Measurements from ENCODE around the gene PCGF3. TPM values are rescaled to one million over a fixed set of nuclear protein-coding genes. Genes with fewer than 3 reads are reported as not detected.

PCGF3 gene
- total and polyA plus RNA-seq, 10 of the 15 experiments (the other 5 are each of a cell fraction or from before 2014, with no cell fraction given) = 2.2 to 43.8 (median 15.9) TPM

DNA sequence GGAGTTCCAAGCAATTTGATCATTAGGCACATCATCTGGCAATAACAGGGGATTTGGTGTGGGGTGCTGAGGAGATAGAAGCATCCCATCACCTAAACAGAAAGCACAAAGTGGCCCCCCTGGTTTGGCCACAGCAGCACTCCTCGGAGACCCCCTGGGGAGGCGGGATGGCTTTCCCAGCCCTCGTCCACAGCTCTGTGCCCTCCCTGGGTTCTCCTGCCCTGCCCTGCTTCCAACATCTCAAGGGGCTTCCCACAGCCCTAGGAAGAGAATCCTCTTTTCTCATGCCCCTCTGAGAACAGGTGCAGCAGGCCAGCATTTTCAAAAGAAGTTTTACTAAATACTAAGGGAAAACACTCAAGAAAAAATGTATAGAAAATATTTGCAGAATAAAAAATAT lies 44.4 kb upstream of the PCGF3 start:
- Histone ChIP-seq H3K9ac (ENCODE audit: control insufficient read depth, insufficient read depth, low read length) (no peak overlapping the region), H3K79me2 (ENCODE audit: control insufficient read depth, insufficient read depth, low read length) (peaks cover 3% of the 10 kb centered on the region), H2AFZ (ENCODE audit: control insufficient read depth, low read depth, low read length) (no peak overlapping the region), H3K4me2 (ENCODE audit: control insufficient read depth, insufficient read depth) (no peak overlapping the region), H3K4me3 (no peak overlapping the region), H3K27ac (ENCODE audit: control insufficient read depth, insufficient read depth) (no peak overlapping the region), H3K36me3 (ENCODE audit: control insufficient read depth in 2 of 2, insufficient read depth in 2 of 2, low read length in 1 of 2) (no peaks in the 10 kb centered on the region), H3K4me1 (ENCODE audit: control insufficient read depth, insufficient read depth, low read length) (no peaks in the 10 kb centered on the region), H3K27me3 (replicated peaks in 1 of 2; ENCODE audit: control insufficient read depth in 2 of 2, insufficient read depth in 2 of 2, low read length in 1 of 2) (no peaks in the 10 kb centered on the region), H4K20me1 (ENCODE audit: control insufficient read depth, insufficient read depth) (no peaks in the 10 kb centered on the region), H3K9me3 (replicated peaks; ENCODE audit: control insufficient read depth, insufficient read depth, low read length) (no peaks in the 10 kb centered on the region; the same call in 2 of the 3 replicates)
- TF ChIP-seq, protein P1, sequence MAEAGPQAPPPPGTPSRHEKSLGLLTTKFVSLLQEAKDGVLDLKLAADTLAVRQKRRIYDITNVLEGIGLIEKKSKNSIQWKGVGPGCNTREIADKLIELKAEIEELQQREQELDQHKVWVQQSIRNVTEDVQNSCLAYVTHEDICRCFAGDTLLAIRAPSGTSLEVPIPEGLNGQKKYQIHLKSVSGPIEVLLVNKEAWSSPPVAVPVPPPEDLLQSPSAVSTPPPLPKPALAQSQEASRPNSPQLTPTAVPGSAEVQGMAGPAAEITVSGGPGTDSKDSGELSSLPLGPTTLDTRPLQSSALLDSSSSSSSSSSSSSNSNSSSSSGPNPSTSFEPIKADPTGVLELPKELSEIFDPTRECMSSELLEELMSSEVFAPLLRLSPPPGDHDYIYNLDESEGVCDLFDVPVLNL (IDR thresholded peaks at IDR 0.05; ENCODE audit: low read depth, low read length) = no peak
- no peak for TF ChIP-seq FOS (IDR thresholded peaks at IDR 0.05; ENCODE audit: borderline replicate concordance, extremely low read depth, insufficient read length)
- TF ChIP-seq SPI1 (IDR thresholded peaks at IDR 0.05; ENCODE audit: borderline replicate concordance, insufficient read depth, low read depth, low read length) = no peak
- TF ChIP-seq SUPT20H (IDR thresholded peaks at IDR 0.05; ENCODE audit: borderline replicate concordance, control insufficient read depth, low read depth, low read length) = no peak
- TF ChIP-seq ESRRA (IDR thresholded peaks at IDR 0.05; ENCODE audit: low read length) = no peak
- no peak for TF ChIP-seq MYC (IDR thresholded peaks at IDR 0.05; ENCODE audit: insufficient read depth, insufficient read length, insufficient replicate concordance, low read length, severe bottlenecking)
- TF ChIP-seq NFIC (IDR thresholded peaks at IDR 0.05; ENCODE audit: low read depth, low read length) = no peak
- no peak for TF ChIP-seq IKZF1 (conservative IDR thresholded peaks at IDR 0.05)
- TF ChIP-seq SUZ12 (IDR thresholded peaks at IDR 0.05; ENCODE audit: unreplicated experiment) = no peak
- no peak for TF ChIP-seq LARP7 (IDR thresholded peaks at IDR 0.05)
- SMC1A ChIA-PET (ENCODE audit: uncharacterized antibody, unreplicated experiment) = no interaction called here
- in situ Hi-C loops (cut with MboI) = no loop called here
- RAD21 ChIA-PET (ENCODE audit: unreplicated experiment) = no interaction called here
- CTCF ChIA-PET = no interaction called here
- no peak for ATAC-seq
- no peak for FAIRE-seq
- 13% methylated on average over 3 of the region's 3 CpGs for WGBS (ENCODE audit: insufficient coverage, insufficient replicate concordance, low lambda C conversion rate, missing lambda C conversion rate)
- no TSS peak for BruUV-seq (replicated peaks)
- POLR2A ChIA-PET = no interaction called here
- intact Hi-C loops (cut with micrococcal nuclease; ENCODE audit: unreplicated experiment) = no loop called here
- no peak for DNase-seq (ENCODE audit: low read depth, low spot score)

All from GM12878 (cell line).